AG09319 (cell line): ENCODE measurements around the gene ZSWIM6.

Experiments used
- DNase-seq: peaks from one replicate; pipeline ENCODE4 v3.0.0-alpha.2; 2010; ENCODE audit warnings: low read depth; ENCODE audit errors: extremely low read depth
- CTCF ChIP-seq: IDR thresholded peaks from 2 replicates; pipeline ENCODE4 v1.5.1; 2011; ENCODE audit warnings: low read depth, mild to moderate bottlenecking, inconsistent platforms, low read length, moderate library complexity

The ZSWIM6 gene

GRCh38 chr5:61386045-61386800 is 54.2 kb downstream of the ZSWIM6 start:
- TF ChIP-seq CTCF: no peak
- DNase-seq: no peak

- TF ChIP-seq CTCF: no peak
Measured at GRCh38 chr5:61389609-61390008, 57.6 kb downstream of the ZSWIM6 start.

GRCh38 chr5:61394078-61394704 is 62.1 kb downstream of the ZSWIM6 start:
- no peak for DNase-seq
- no peak for TF ChIP-seq CTCF

More at GRCh38 chr5:61389609-61390008, 57.6 kb downstream of the ZSWIM6 start:
- no peak for DNase-seq

GRCh38 chr5:61394793-61395192 is 62.7 kb downstream of the ZSWIM6 start:
- TF ChIP-seq CTCF: no peak
- no peak for DNase-seq

- TF ChIP-seq CTCF: no peak
- DNase-seq: no peak
Measured at GRCh38 chr5:61397238-61397637, 65.2 kb downstream of the ZSWIM6 start.

GRCh38 chr5:61397937-61398336 is 65.9 kb downstream of the ZSWIM6 start:
- TF ChIP-seq CTCF: no peak
- DNase-seq: no peak

GRCh38 chr5:61398440-61398839 is 66.4 kb downstream of the ZSWIM6 start:
- no peak for TF ChIP-seq CTCF
- DNase-seq: no peak
